Thoracic aorta (tissue), 2 donors: ENCODE results near the gene RTN1. TPM values are rescaled to one million over a fixed set of nuclear protein-coding genes. Genes with fewer than 3 reads are reported as not detected.

ENCODE experiments used
- ATAC-seq: fragments of 150-250 bp; one replicate; pipeline ENCODE4 v1.8.0; 2017; ENCODE audit warnings: low read depth; ENCODE audit not compliant: insufficient number of reproducible peaks, low FRiP score
- DNase-seq: peaks from one replicate; pipeline ENCODE4 v3.0.0-alpha.2; 2020; ENCODE audit warnings: low spot score
- H3K27ac ChIP-seq, 2 donors: fragments of 200-600 bp; sonication (generic); 1 replicate in 1 of 2; 2 replicates in 1 of 2; pipeline ENCODE4 v1.5.1; 2016; ENCODE audit warnings: mild to moderate bottlenecking in 2 of 2, moderate library complexity in 2 of 2
- H3K27me3 ChIP-seq: fragments of 200-600 bp; sonication (generic); replicated peaks from 2 replicates; pipeline ENCODE4 v1.6.0; 2016; ENCODE audit warnings: mild to moderate bottlenecking; ENCODE audit not compliant: insufficient read depth
- H3K36me3 ChIP-seq: fragments of 200-600 bp; sonication (generic); one replicate; pipeline ENCODE4 v1.5.1; 2016
- H3K4me1 ChIP-seq, 2 donors: fragments of 200-600 bp; sonication (generic); 1 replicate in 1 of 2; 2 replicates in 1 of 2; pipeline versions ENCODE4 v1.5.1 to v1.6.0; 2016; ENCODE audit warnings: low read depth in 2 of 2, mild to moderate bottlenecking in 1 of 2; ENCODE audit not compliant: control insufficient read depth in 1 of 2
- H3K4me3 ChIP-seq: fragments of 200-600 bp; sonication (generic); 2 replicates; pipeline ENCODE4 v1.5.1; 2016; ENCODE audit warnings: mild to moderate bottlenecking
- H3K9me3 ChIP-seq: fragments of 200-600 bp; sonication (generic); 2 replicates; pipeline ENCODE4 v1.5.1; 2016
- CTCF ChIP-seq: fragments of 200-600 bp; sonication (generic); IDR thresholded peaks from one replicate; pipeline ENCODE4 v1.5.1; 2019; ENCODE audit warnings: antibody characterized with exemption
- total RNA-seq, 2 donors: library from RNA; depleted of rRNA; stranded (reverse); fragments of >200 nt; gene quantifications; one replicate each; pipeline versions ENCODE4 v1.1.0 to v1.2.3, GENCODE V29; 2016

The RTN1 gene
- total RNA-seq, 2 donors from 2014 or later, result 66.5 to 129 TPM

DNA sequence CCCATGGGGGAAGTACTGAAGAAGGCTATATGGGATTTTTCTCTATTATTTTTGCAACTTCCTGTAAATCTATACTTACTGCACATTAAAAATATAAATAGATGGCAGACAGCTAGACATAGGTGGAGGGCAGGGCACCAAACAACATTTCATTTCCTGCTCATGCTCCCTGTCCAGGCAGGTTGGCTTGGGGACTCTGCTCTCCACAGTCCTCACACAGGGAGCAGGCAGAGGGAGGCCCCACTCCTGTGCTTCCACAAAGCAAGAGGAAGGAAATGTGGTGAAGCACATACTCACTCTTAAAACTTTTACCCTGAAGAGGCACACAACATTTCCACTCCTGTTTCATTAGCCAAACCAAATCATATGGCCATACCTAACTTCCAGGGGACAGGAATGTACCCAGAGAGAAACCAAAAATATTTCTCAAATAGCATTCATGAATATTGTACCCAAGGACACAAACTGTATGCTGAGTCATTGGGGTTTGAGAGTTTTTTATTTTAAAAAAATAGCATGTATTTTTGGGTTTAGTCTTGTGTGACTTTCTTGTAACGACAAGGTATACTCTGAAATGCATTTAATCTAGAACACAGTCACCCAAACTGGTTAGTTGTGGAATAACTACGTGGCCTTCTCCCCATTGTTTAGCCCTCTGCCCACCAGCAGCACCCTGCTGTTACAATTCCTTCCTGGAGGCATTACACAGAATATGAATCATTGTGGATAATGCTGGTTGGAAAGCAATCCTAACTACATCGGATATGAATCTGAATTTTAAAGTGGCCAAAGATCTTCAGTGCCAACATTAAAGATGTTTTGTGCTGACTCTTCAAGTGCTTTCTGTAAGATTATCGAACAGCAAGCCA lies 40.9 kb downstream of the RTN1 start:
- H3K4me3 ChIP-seq, result no peak overlapping the region
- no peaks in the 10 kb centered on the region for H3K36me3 ChIP-seq
- H3K4me1 ChIP-seq, result peaks cover 7 to 9% of the 10 kb centered on the region in 2 donors
- no peaks in the 10 kb centered on the region for H3K27me3 ChIP-seq
- H3K9me3 ChIP-seq, result no peaks in the 10 kb centered on the region
- H3K27ac ChIP-seq, result no peak overlapping the region
- ATAC-seq (no peak), DNase-seq (no peak)
- no peak for TF ChIP-seq CTCF

- no peak for TF ChIP-seq CTCF
- H3K4me3 ChIP-seq, result no peak overlapping the region
- ATAC-seq (no peak), DNase-seq (no peak)
- H3K27me3 ChIP-seq, result no peaks in the 10 kb centered on the region
- no peaks in the 10 kb centered on the region for H3K36me3 ChIP-seq
- no peak overlapping the region for H3K27ac ChIP-seq
- H3K9me3 ChIP-seq, result no peaks in the 10 kb centered on the region
- H3K4me1 ChIP-seq, result peaks cover 7 to 9% of the 10 kb centered on the region in 2 donors
These were observed 42.3 kb downstream of the RTN1 start for GRCh38 chr14:59828276-59828675.

DNA sequence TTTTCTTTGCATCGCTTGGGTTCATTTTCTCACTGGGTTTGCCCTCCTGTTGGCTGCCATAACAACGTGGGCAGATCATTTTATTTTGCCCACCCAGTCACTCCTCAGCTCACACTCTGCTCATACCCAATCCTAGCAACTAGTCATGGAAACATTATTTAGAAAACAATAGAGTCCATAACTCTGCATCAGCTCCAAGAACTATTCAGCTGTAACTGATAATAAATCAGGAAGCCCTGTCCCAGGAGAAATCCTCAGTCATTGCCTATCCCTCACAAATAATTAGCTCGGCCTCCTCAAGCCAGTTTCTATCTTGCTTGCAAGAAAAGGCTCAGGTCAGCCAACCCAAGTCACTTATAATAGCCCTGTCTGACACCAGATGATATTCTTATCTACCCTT lies 43.2 kb downstream of the RTN1 start:
- Histone ChIP-seq H3K4me3 (no peak overlapping the region), H3K4me1 (peaks cover 7 to 9% of the 10 kb centered on the region in 2 donors), H3K27me3 (no peaks in the 10 kb centered on the region), H3K27ac (no peak overlapping the region), H3K36me3 (no peaks in the 10 kb centered on the region), H3K9me3 (no peaks in the 10 kb centered on the region)
- TF ChIP-seq CTCF, result no peak
- no peak for ATAC-seq
- DNase-seq, result no peak

DNA sequence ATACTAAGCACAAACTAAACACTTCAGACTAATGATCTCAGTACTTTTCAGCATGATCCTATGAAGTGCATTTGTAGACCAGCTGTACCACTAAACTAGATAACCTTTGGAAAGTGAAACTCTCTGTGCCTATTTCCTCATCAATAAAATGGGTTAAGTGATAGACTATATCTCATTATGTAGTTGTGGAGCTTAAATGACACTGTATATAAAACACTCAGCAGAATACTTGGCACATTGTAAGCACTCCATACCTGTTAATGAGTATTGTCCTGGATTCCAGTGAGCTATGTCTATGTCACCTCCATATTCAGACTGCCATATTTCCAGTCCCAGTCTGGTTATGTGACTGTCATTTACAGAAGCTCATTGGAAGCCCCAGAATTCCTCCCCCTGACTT lies 44.4 kb downstream of the RTN1 start:
- H3K9me3 ChIP-seq, result no peaks in the 10 kb centered on the region

DNA sequence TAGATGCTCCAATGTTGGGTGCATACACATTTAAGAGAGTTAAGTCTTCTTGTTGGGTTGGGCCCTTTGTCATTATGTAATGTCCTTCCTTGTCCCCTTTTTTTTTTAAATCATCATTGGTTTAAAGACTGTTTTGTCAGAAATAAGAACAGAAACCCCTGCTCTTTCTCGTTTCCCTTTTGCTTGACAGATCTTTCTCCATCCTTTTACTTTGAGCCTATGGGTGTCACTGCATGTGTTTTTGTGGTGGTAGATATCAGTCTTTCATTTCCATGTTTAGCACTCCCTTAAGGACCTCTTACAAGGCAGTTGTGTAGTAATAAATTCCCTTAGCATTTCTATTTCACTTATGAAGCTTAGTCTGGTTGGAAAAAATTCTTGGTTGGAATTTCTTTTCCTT lies 47.4 kb downstream of the RTN1 start:
- H3K27me3 ChIP-seq, result no peaks in the 10 kb centered on the region
- DNase-seq, result no peak
- H3K27ac ChIP-seq, result no peak overlapping the region
- no peaks in the 10 kb centered on the region for H3K36me3 ChIP-seq
- H3K4me1 ChIP-seq, result no peaks in the 10 kb centered on the region
- no peak for TF ChIP-seq CTCF
- no peak for ATAC-seq
- H3K4me3 ChIP-seq, result no peak overlapping the region
- no peaks in the 10 kb centered on the region for H3K9me3 ChIP-seq

More for the DNA sequence above, 44.4 kb downstream of the RTN1 start:
- H3K4me1 ChIP-seq, result peaks cover 7 to 9% of the 10 kb centered on the region in 2 donors
- DNase-seq (no peak), ATAC-seq (no peak)
- H3K27me3 ChIP-seq, result no peaks in the 10 kb centered on the region
- H3K4me3 ChIP-seq, result no peak overlapping the region
- H3K27ac ChIP-seq, result no peak overlapping the region
- TF ChIP-seq CTCF, result no peak
- H3K36me3 ChIP-seq, result no peaks in the 10 kb centered on the region
